Measurements from ENCODE around the gene FMOD. TPM values are rescaled to one million over a fixed set of nuclear protein-coding genes. Genes with fewer than 3 reads are reported as not detected.

FMOD gene
- total RNA-seq = 0.07 and 0.67 TPM in 2 replicates

GRCh38 chr1:203351037-203351625 lies at the start of gene FMOD:
Gene FMOD (minus strand): TSS chr1:203351122. CDS start chr1:203348270, 2,852 bp downstream.
- no peak for DNase-seq (ENCODE audit: low read depth, low spot score)

- no peak for DNase-seq (ENCODE audit: low read depth, low spot score)
Measured at GRCh38 chr1:203396595-203397194, 45.8 kb upstream of the FMOD start.

GRCh38 chr1:203395751-203396150 lies 44.8 kb upstream of the FMOD start:
- no peak for DNase-seq (ENCODE audit: low read depth, low spot score)

GRCh38 chr1:203390298-203390697 lies 39.4 kb upstream of the FMOD start:
- DNase-seq (ENCODE audit: low read depth, low spot score) = peak; percentile 49

GRCh38 chr1:203388683-203389082 lies 37.8 kb upstream of the FMOD start:
- no peak for DNase-seq (ENCODE audit: low read depth, low spot score)

GRCh38 chr1:203382026-203382425 lies 31.1 kb upstream of the FMOD start:
- no peak for DNase-seq (ENCODE audit: low read depth, low spot score)

- DNase-seq (ENCODE audit: low read depth, low spot score) = peak; percentile 43
Measured at GRCh38 chr1:203381151-203381751, 30.3 kb upstream of the FMOD start.

GRCh38 chr1:203380420-203381150 lies 29.7 kb upstream of the FMOD start:
- no peak for DNase-seq (ENCODE audit: low read depth, low spot score)

- no peak for DNase-seq (ENCODE audit: low read depth, low spot score)
Measured at GRCh38 chr1:203379825-203380224, 28.9 kb upstream of the FMOD start.

- no peak for DNase-seq (ENCODE audit: low read depth, low spot score)
Measured at GRCh38 chr1:203378556-203379245, 27.8 kb upstream of the FMOD start.

GRCh38 chr1:203373991-203374390 lies 23.1 kb upstream of the FMOD start:
- DNase-seq (ENCODE audit: low read depth, low spot score) = no peak

- no peak for DNase-seq (ENCODE audit: low read depth, low spot score)
Measured at GRCh38 chr1:203373002-203373401, 22.1 kb upstream of the FMOD start.

- no peak for DNase-seq (ENCODE audit: low read depth, low spot score)
Measured at GRCh38 chr1:203371288-203371687, 20.4 kb upstream of the FMOD start.

- no peak for DNase-seq (ENCODE audit: low read depth, low spot score)
Measured at GRCh38 chr1:203369666-203370065, 18.7 kb upstream of the FMOD start.

GRCh38 chr1:203368624-203369451 lies 17.9 kb upstream of the FMOD start:
- DNase-seq (ENCODE audit: low read depth, low spot score) = peak; percentile 15

GRCh38 chr1:203367057-203367456 lies 16.1 kb upstream of the FMOD start:
- DNase-seq (ENCODE audit: low read depth, low spot score) = no peak

- no peak for DNase-seq (ENCODE audit: low read depth, low spot score)
Measured at GRCh38 chr1:203366476-203366875, 15.6 kb upstream of the FMOD start.

GRCh38 chr1:203364806-203365205 lies 13.9 kb upstream of the FMOD start:
- no peak for DNase-seq (ENCODE audit: low read depth, low spot score)

- DNase-seq (ENCODE audit: low read depth, low spot score) = no peak
Measured at GRCh38 chr1:203364094-203364801, 13.3 kb upstream of the FMOD start.

GRCh38 chr1:203362720-203363025 lies 11.8 kb upstream of the FMOD start:
- no peak for DNase-seq (ENCODE audit: low read depth, low spot score)
